ENCODE results near the gene ACOT4. TPM values are rescaled to one million over a fixed set of nuclear protein-coding genes. Genes with fewer than 3 reads are reported as not detected.

ACOT4 gene
- total RNA-seq, 2 donors from 2014 or later: 0.84 to 8.9 TPM

GRCh38 chr14:73594491-73594890 is 2.8 kb downstream of the ACOT4 start:
- H3K27me3 Mint-ChIP-seq: no peaks in the 10 kb centered on the region
- H3K4me3 Mint-ChIP-seq: no peak overlapping the region
- H3K4me1 Mint-ChIP-seq (ENCODE audit: low read depth in 2 of 2): peaks cover 5 to 13% of the 10 kb centered on the region in 2 donors
- DNase-seq (ENCODE audit: low spot score) (no peak), ATAC-seq (no peak)
- H3K27ac Mint-ChIP-seq: no peak overlapping the region
- no peaks in the 10 kb centered on the region for H3K9me3 Mint-ChIP-seq
- H3K36me3 Mint-ChIP-seq: no peaks in the 10 kb centered on the region

GRCh38 chr14:73599499-73599898 is 7.8 kb downstream of the ACOT4 start:
- Mint-ChIP-seq H3K27me3 (no peaks in the 10 kb centered on the region), H3K4me3 (no peak overlapping the region), H3K27ac (no peak overlapping the region), H3K9me3 (no peaks in the 10 kb centered on the region), H3K36me3 (no peaks in the 10 kb centered on the region), H3K4me1 (ENCODE audit: low read depth in 2 of 2) (no peaks in the 10 kb centered on the region)
- DNase-seq (ENCODE audit: low spot score): no peak
- no peak for ATAC-seq

- Mint-ChIP-seq H3K27me3 (no peaks in the 10 kb centered on the region), H3K4me3 (no peak overlapping the region), H3K4me1 (ENCODE audit: low read depth in 2 of 2) (no peaks in the 10 kb centered on the region), H3K27ac (no peak overlapping the region), H3K36me3 (no peaks in the 10 kb centered on the region), H3K9me3 (no peaks in the 10 kb centered on the region)
- ATAC-seq (no peak), DNase-seq (ENCODE audit: low spot score) (no peak)
Observed at GRCh38 chr14:73602994-73603393, 11.3 kb downstream of the ACOT4 start.

- Mint-ChIP-seq H3K9me3 (no peaks in the 10 kb centered on the region), H3K27ac (no peak overlapping the region), H3K4me3 (no peak overlapping the region), H3K4me1 (ENCODE audit: low read depth in 2 of 2) (peaks cover 0 to 3% of the 10 kb centered on the region in 2 donors), H3K36me3 (no peaks in the 10 kb centered on the region), H3K27me3 (peaks cover 0 to 2% of the 10 kb centered on the region in 2 donors)
- ATAC-seq: no peak
- no peak for DNase-seq (ENCODE audit: low spot score)
Observed at GRCh38 chr14:73606271-73606670, 14.6 kb downstream of the ACOT4 start.

- Mint-ChIP-seq H3K27ac (no peak overlapping the region), H3K4me1 (ENCODE audit: low read depth in 2 of 2) (peaks cover 0 to 4% of the 10 kb centered on the region in 2 donors), H3K36me3 (no peaks in the 10 kb centered on the region), H3K4me3 (no peak overlapping the region), H3K27me3 (peaks cover 0 to 2% of the 10 kb centered on the region in 2 donors), H3K9me3 (no peaks in the 10 kb centered on the region)
- ATAC-seq (no peak), DNase-seq (ENCODE audit: low spot score) (no peak)
Observed at GRCh38 chr14:73607241-73607640, 15.6 kb downstream of the ACOT4 start.

GRCh38 chr14:73610687-73611086 is 19.0 kb downstream of the ACOT4 start:
- H3K9me3 Mint-ChIP-seq: no peaks in the 10 kb centered on the region
- ATAC-seq (no peak), DNase-seq (ENCODE audit: low spot score) (no peak)
- peaks cover 7 to 11% of the 10 kb centered on the region in 2 donors for H3K4me1 Mint-ChIP-seq (ENCODE audit: low read depth in 2 of 2)
- H3K4me3 Mint-ChIP-seq: no peak overlapping the region
- H3K36me3 Mint-ChIP-seq: no peaks in the 10 kb centered on the region
- H3K27ac Mint-ChIP-seq: no peak overlapping the region
- peaks cover 0 to 2% of the 10 kb centered on the region in 2 donors for H3K27me3 Mint-ChIP-seq

- H3K4me3 Mint-ChIP-seq: peak within 1 kb of the TSS; percentile 78
- ATAC-seq (peak; percentile 92 to 93), DNase-seq (ENCODE audit: low spot score) (peak; percentile 78)
- H3K27ac Mint-ChIP-seq: peak within 1 kb of the TSS; percentile 65 to 85
- peaks cover 7 to 11% of the 10 kb centered on the region in 2 donors for H3K4me1 Mint-ChIP-seq (ENCODE audit: low read depth in 2 of 2)
- H3K9me3 Mint-ChIP-seq: no peaks in the 10 kb centered on the region
- H3K27me3 Mint-ChIP-seq: peaks cover 0 to 2% of the 10 kb centered on the region in 2 donors
- H3K36me3 Mint-ChIP-seq: no peaks in the 10 kb centered on the region
Observed at GRCh38 chr14:73612339-73613045, 20.8 kb downstream of the ACOT4 start, which contains the start of gene ACOT6. TSS of gene ACOT6 (plus strand) at chr14:73612517. CDS start at chr14:73612572, 55 bp downstream.

GRCh38 chr14:73613046-73613383 is 21.3 kb downstream of the ACOT4 start:
- no peak for DNase-seq (ENCODE audit: low spot score)
- Mint-ChIP-seq H3K27ac (peak overlapping the region; percentile 65 to 85), H3K9me3 (no peaks in the 10 kb centered on the region), H3K4me1 (ENCODE audit: low read depth in 2 of 2) (peaks cover 7 to 11% of the 10 kb centered on the region in 2 donors), H3K36me3 (no peaks in the 10 kb centered on the region), H3K27me3 (peaks cover 0 to 2% of the 10 kb centered on the region in 2 donors), H3K4me3 (peak overlapping the region; percentile 78)
- ATAC-seq: no peak

GRCh38 chr14:73613419-73613963 is 21.8 kb downstream of the ACOT4 start:
- ATAC-seq (no peak), DNase-seq (ENCODE audit: low spot score) (no peak)
- Mint-ChIP-seq H3K4me1 (ENCODE audit: low read depth in 2 of 2) (peaks cover 7 to 11% of the 10 kb centered on the region in 2 donors), H3K9me3 (no peaks in the 10 kb centered on the region), H3K36me3 (no peaks in the 10 kb centered on the region), H3K4me3 (peak overlapping the region; percentile 78), H3K27me3 (no peaks in the 10 kb centered on the region), H3K27ac (peak overlapping the region; percentile 65 to 85)

GRCh38 chr14:73616831-73617230 is 25.2 kb downstream of the ACOT4 start:
- H3K4me1 Mint-ChIP-seq (ENCODE audit: low read depth in 2 of 2): peaks cover 7% of the 10 kb centered on the region in 2 donors
- no peaks in the 10 kb centered on the region for H3K9me3 Mint-ChIP-seq
- no peak overlapping the region for H3K27ac Mint-ChIP-seq
- H3K27me3 Mint-ChIP-seq: no peaks in the 10 kb centered on the region
- no peak overlapping the region for H3K4me3 Mint-ChIP-seq
- DNase-seq (ENCODE audit: low spot score) (no peak), ATAC-seq (no peak)
- no peaks in the 10 kb centered on the region for H3K36me3 Mint-ChIP-seq

GRCh38 chr14:73619524-73619923 is 27.9 kb downstream of the ACOT4 start:
- DNase-seq (ENCODE audit: low spot score): no peak
- Mint-ChIP-seq H3K27me3 (no peaks in the 10 kb centered on the region), H3K4me3 (no peak overlapping the region), H3K4me1 (ENCODE audit: low read depth in 2 of 2) (no peaks in the 10 kb centered on the region), H3K9me3 (no peaks in the 10 kb centered on the region), H3K36me3 (no peaks in the 10 kb centered on the region), H3K27ac (no peak overlapping the region)
- no peak for ATAC-seq

- H3K36me3 Mint-ChIP-seq: no peaks in the 10 kb centered on the region
- no peaks in the 10 kb centered on the region for H3K4me1 Mint-ChIP-seq (ENCODE audit: low read depth in 2 of 2)
- no peaks in the 10 kb centered on the region for H3K27me3 Mint-ChIP-seq
- no peak overlapping the region for H3K4me3 Mint-ChIP-seq
- H3K27ac Mint-ChIP-seq: no peak overlapping the region
- no peaks in the 10 kb centered on the region for H3K9me3 Mint-ChIP-seq
- ATAC-seq (no peak), DNase-seq (ENCODE audit: low spot score) (no peak)
Observed at GRCh38 chr14:73620268-73620667, 28.6 kb downstream of the ACOT4 start.

GRCh38 chr14:73623504-73624054 is 31.9 kb downstream of the ACOT4 start:
- no peaks in the 10 kb centered on the region for H3K36me3 Mint-ChIP-seq
- ATAC-seq (no peak), DNase-seq (ENCODE audit: low spot score) (no peak)
- H3K27me3 Mint-ChIP-seq: no peaks in the 10 kb centered on the region
- no peaks in the 10 kb centered on the region for H3K9me3 Mint-ChIP-seq
- no peak overlapping the region for H3K27ac Mint-ChIP-seq
- no peaks in the 10 kb centered on the region for H3K4me1 Mint-ChIP-seq (ENCODE audit: low read depth in 2 of 2)
- H3K4me3 Mint-ChIP-seq: no peak overlapping the region

GRCh38 chr14:73625706-73626105 is 34.0 kb downstream of the ACOT4 start:
- no peak for DNase-seq (ENCODE audit: low spot score)
- no peak for ATAC-seq
- Mint-ChIP-seq H3K4me3 (no peak overlapping the region), H3K36me3 (no peaks in the 10 kb centered on the region), H3K9me3 (no peaks in the 10 kb centered on the region), H3K27ac (no peak overlapping the region), H3K27me3 (no peaks in the 10 kb centered on the region), H3K4me1 (ENCODE audit: low read depth in 2 of 2) (no peaks in the 10 kb centered on the region)
